Globus pallidus (tissue), 1 donor: ENCODE data around the gene PCDH1.
"Not testable (repeated sequence)": the region's sequence is repeated elsewhere in the genome, so short reads cannot be mapped to it uniquely, and the experiment has no call there.

Source experiments
- DNase-seq: peaks from one replicate; pipeline ENCODE4 v3.0.0-alpha.2; 2015; ENCODE audit warnings: low spot score

The PCDH1 gene

GRCh38 chr5:141832131-141832530 lies 46.1 kb downstream of the PCDH1 start:
- no peak for DNase-seq

GRCh38 chr5:141828162-141828561 lies 50.0 kb downstream of the PCDH1 start:
- DNase-seq = no peak

- no peak for DNase-seq
These were observed 51.5 kb downstream of the PCDH1 start for GRCh38 chr5:141826674-141827073.

- DNase-seq = no peak
These were observed 52.2 kb downstream of the PCDH1 start for GRCh38 chr5:141825791-141826560.

GRCh38 chr5:141825241-141825671 lies 53.0 kb downstream of the PCDH1 start:
- no peak for DNase-seq

GRCh38 chr5:141824717-141825116 lies 53.5 kb downstream of the PCDH1 start:
- DNase-seq = no peak

- no peak for DNase-seq
These were observed 55.2 kb downstream of the PCDH1 start for GRCh38 chr5:141823056-141823455.

- DNase-seq = no peak
These were observed 56.1 kb downstream of the PCDH1 start for GRCh38 chr5:141822144-141822543.

GRCh38 chr5:141821430-141821925 lies 56.7 kb downstream of the PCDH1 start:
- DNase-seq = peak; percentile 94

GRCh38 chr5:141820686-141821085 lies 57.5 kb downstream of the PCDH1 start:
- DNase-seq = not testable (repeated sequence)

- DNase-seq = no peak
These were observed 60.6 kb downstream of the PCDH1 start for GRCh38 chr5:141817631-141818030.

- peak; percentile 80 for DNase-seq
These were observed 61.4 kb downstream of the PCDH1 start for GRCh38 chr5:141816598-141817399.

- DNase-seq = no peak
These were observed 62.4 kb downstream of the PCDH1 start for GRCh38 chr5:141815796-141816180.

GRCh38 chr5:141815051-141815795 lies 63.0 kb downstream of the PCDH1 start:
- no peak for DNase-seq

- DNase-seq = peak; percentile 35
These were observed 63.9 kb downstream of the PCDH1 start for GRCh38 chr5:141814064-141814964.

- DNase-seq = no peak
These were observed 65.7 kb downstream of the PCDH1 start for GRCh38 chr5:141812512-141812911.

GRCh38 chr5:141811287-141812155 lies 66.7 kb downstream of the PCDH1 start:
- peak; percentile 43 for DNase-seq

GRCh38 chr5:141810702-141811101 lies 67.5 kb downstream of the PCDH1 start:
- DNase-seq = no peak

GRCh38 chr5:141809380-141810096 lies 68.7 kb downstream of the PCDH1 start:
- DNase-seq = no peak

- DNase-seq = no peak
These were observed 69.4 kb downstream of the PCDH1 start for GRCh38 chr5:141808857-141809256.
